Ovary (tissue), 3 donors: Measurements from ENCODE around the gene EIF4E1B.

ENCODE experiments used
- EP300 ChIP-seq: sonication (generic); formaldehyde crosslinking; IDR thresholded peaks from one replicate; pipeline ENCODE4 v1.6.1; 2017; ENCODE audit warnings: antibody characterized with exemption
- POLR2A ChIP-seq: fragments of 450-650 bp; IDR thresholded peaks from one replicate; pipeline ENCODE4 v1.6.1; 2017; ENCODE audit warnings: antibody characterized with exemption, mild to moderate bottlenecking, moderate library complexity
- TF ChIP-seq, protein P1 (sequence below), 3 donors: fragments of 450-650 bp in 2 of 3; fragments of 200-600 bp in 1 of 3; IDR thresholded peaks; one replicate each; pipeline versions ENCODE4 v1.5.1 to v1.8.0; 2016 to 2022; ENCODE audit warnings: antibody characterized with exemption in 3 of 3, mild to moderate bottlenecking in 1 of 3
- donor health status: DM: no; HTN: no; CAD: no.

DNA sequence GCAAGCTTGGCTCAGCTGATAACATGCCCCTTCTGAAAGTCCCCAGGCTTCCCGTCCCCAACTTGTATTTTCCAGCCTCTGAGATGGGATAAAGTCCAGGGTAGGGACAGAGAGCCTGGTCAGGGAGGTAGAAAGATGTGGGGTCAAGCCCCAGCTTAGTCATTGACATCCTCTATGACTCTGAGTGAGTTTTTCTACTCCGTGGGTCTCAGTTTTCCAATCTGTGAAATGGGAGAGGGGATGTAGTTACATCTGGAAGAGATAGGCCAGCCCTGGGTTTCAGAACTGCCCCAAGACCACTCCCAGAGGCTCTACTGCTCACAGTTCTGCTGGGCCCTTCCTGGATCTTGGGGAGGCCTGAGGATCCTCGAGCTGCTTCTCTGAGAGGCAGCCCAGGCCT is 23.6 kb upstream of the EIF4E1B start:
- TF ChIP-seq, protein P1, sequence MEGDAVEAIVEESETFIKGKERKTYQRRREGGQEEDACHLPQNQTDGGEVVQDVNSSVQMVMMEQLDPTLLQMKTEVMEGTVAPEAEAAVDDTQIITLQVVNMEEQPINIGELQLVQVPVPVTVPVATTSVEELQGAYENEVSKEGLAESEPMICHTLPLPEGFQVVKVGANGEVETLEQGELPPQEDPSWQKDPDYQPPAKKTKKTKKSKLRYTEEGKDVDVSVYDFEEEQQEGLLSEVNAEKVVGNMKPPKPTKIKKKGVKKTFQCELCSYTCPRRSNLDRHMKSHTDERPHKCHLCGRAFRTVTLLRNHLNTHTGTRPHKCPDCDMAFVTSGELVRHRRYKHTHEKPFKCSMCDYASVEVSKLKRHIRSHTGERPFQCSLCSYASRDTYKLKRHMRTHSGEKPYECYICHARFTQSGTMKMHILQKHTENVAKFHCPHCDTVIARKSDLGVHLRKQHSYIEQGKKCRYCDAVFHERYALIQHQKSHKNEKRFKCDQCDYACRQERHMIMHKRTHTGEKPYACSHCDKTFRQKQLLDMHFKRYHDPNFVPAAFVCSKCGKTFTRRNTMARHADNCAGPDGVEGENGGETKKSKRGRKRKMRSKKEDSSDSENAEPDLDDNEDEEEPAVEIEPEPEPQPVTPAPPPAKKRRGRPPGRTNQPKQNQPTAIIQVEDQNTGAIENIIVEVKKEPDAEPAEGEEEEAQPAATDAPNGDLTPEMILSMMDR (IDR thresholded peaks at IDR 0.05): no peak
- TF ChIP-seq POLR2A (no peak), EP300 (no peak)
